Muscle layer of duodenum (tissue), 2 donors: ENCODE data around the gene MYCBP2.
"Not testable (repeated sequence)": the region's sequence is repeated elsewhere in the genome, so short reads cannot be mapped to it uniquely, and the experiment has no call there.

Source experiments
- H3K27ac ChIP-seq: one replicate; pipeline ENCODE4 v1.7.0; 2013; ENCODE audit warnings: mild to moderate bottlenecking, low read length
- H3K27me3 ChIP-seq: one replicate; pipeline ENCODE4 v1.7.0; 2013; ENCODE audit warnings: low read depth, mild to moderate bottlenecking, control low read depth, low read length
- H3K36me3 ChIP-seq, 2 donors: one replicate each; pipeline ENCODE4 v1.7.0; 2013; ENCODE audit warnings: low read length in 2 of 2, control low read depth in 1 of 2, mild to moderate bottlenecking in 1 of 2; ENCODE audit not compliant: insufficient read depth in 2 of 2, control insufficient read depth in 1 of 2
- H3K4me1 ChIP-seq, 2 donors: one replicate each; pipeline ENCODE4 v1.7.0; 2013; ENCODE audit warnings: low read length in 2 of 2, mild to moderate bottlenecking in 2 of 2, control low read depth in 1 of 2, moderate library complexity in 1 of 2; ENCODE audit not compliant: insufficient read depth in 2 of 2, control insufficient read depth in 1 of 2
- H3K4me3 ChIP-seq, 2 donors: one replicate each; pipeline ENCODE4 v1.7.0; 2013; ENCODE audit warnings: low read length in 2 of 2, low read depth in 1 of 2, mild to moderate bottlenecking in 1 of 2
- H3K9me3 ChIP-seq, 2 donors: one replicate each; pipeline ENCODE4 v1.7.0; 2013; ENCODE audit warnings: low read length in 2 of 2, control low read depth in 1 of 2, mild to moderate bottlenecking in 1 of 2; ENCODE audit not compliant: control insufficient read depth in 1 of 2
- donor health status: healthy.

MYCBP2 gene

GRCh38 chr13:77245224-77245623 is 81.7 kb downstream of the MYCBP2 start:
- not testable (repeated sequence) for H3K9me3 ChIP-seq, H3K4me3 ChIP-seq
- peaks cover 20% of the 10 kb centered on the region in 2 donors for H3K36me3 ChIP-seq

GRCh38 chr13:77239312-77239711 is 87.6 kb downstream of the MYCBP2 start:
- Histone ChIP-seq H3K27me3 (no peaks in the 10 kb centered on the region), H3K4me3 (no peak overlapping the region), H3K36me3 (peaks cover 15 to 16% of the 10 kb centered on the region in 2 donors), H3K9me3 (no peaks in the 10 kb centered on the region), H3K4me1 (no peaks in the 10 kb centered on the region), H3K27ac (no peak overlapping the region)

More at GRCh38 chr13:77245224-77245623, 81.7 kb downstream of the MYCBP2 start:
- not testable (repeated sequence) for H3K27me3 ChIP-seq, H3K4me1 ChIP-seq, H3K27ac ChIP-seq

- Histone ChIP-seq H3K4me3 (no peak overlapping the region), H3K9me3 (no peaks in the 10 kb centered on the region), H3K27me3 (no peaks in the 10 kb centered on the region), H3K36me3 (peaks cover under 1 to 6% of the 10 kb centered on the region in 2 donors), H3K27ac (no peak overlapping the region), H3K4me1 (no peaks in the 10 kb centered on the region)
Measured at GRCh38 chr13:77235456-77236022, 91.4 kb downstream of the MYCBP2 start.

- H3K27me3 ChIP-seq, result no peaks in the 10 kb centered on the region
- H3K27ac ChIP-seq, result no peak overlapping the region
- no peaks in the 10 kb centered on the region for H3K36me3 ChIP-seq
- H3K4me1 ChIP-seq, result no peaks in the 10 kb centered on the region
- H3K9me3 ChIP-seq, result no peaks in the 10 kb centered on the region
- H3K4me3 ChIP-seq, result no peak overlapping the region
Measured at GRCh38 chr13:77233159-77233558, 93.7 kb downstream of the MYCBP2 start.

- no peak overlapping the region for H3K4me3 ChIP-seq
- no peaks in the 10 kb centered on the region for H3K9me3 ChIP-seq
- H3K36me3 ChIP-seq, result peaks cover 0 to 4% of the 10 kb centered on the region in 2 donors
Measured at GRCh38 chr13:77230560-77230959, 96.3 kb downstream of the MYCBP2 start.

GRCh38 chr13:77225946-77226345 is 100.9 kb downstream of the MYCBP2 start:
- no peaks in the 10 kb centered on the region for H3K9me3 ChIP-seq
- H3K27me3 ChIP-seq, result no peaks in the 10 kb centered on the region
- H3K4me1 ChIP-seq, result no peaks in the 10 kb centered on the region
- H3K4me3 ChIP-seq, result no peak overlapping the region
- peaks cover 4 to 20% of the 10 kb centered on the region in 2 donors for H3K36me3 ChIP-seq
- H3K27ac ChIP-seq, result no peak overlapping the region

More at GRCh38 chr13:77230560-77230959, 96.3 kb downstream of the MYCBP2 start:
- H3K27me3 ChIP-seq, result no peaks in the 10 kb centered on the region
- H3K27ac ChIP-seq, result no peak overlapping the region
- no peaks in the 10 kb centered on the region for H3K4me1 ChIP-seq

- Histone ChIP-seq H3K27me3 (no peaks in the 10 kb centered on the region), H3K4me3 (no peak overlapping the region), H3K36me3 (peaks cover 4 to 30% of the 10 kb centered on the region in 2 donors), H3K9me3 (no peaks in the 10 kb centered on the region), H3K4me1 (no peaks in the 10 kb centered on the region), H3K27ac (no peak overlapping the region)
Measured at GRCh38 chr13:77222909-77223308, 104.0 kb downstream of the MYCBP2 start.

GRCh38 chr13:77222000-77222690 is 104.7 kb downstream of the MYCBP2 start:
- H3K4me1 ChIP-seq, result no peaks in the 10 kb centered on the region
- H3K4me3 ChIP-seq, result no peak overlapping the region
- H3K36me3 ChIP-seq, result peaks cover 4 to 34% of the 10 kb centered on the region in 2 donors
- no peak overlapping the region for H3K27ac ChIP-seq
- H3K27me3 ChIP-seq, result no peaks in the 10 kb centered on the region
- H3K9me3 ChIP-seq, result no peaks in the 10 kb centered on the region

GRCh38 chr13:77219401-77219800 is 107.5 kb downstream of the MYCBP2 start:
- no peaks in the 10 kb centered on the region for H3K4me1 ChIP-seq
- no peaks in the 10 kb centered on the region for H3K9me3 ChIP-seq
- no peak overlapping the region for H3K4me3 ChIP-seq
- H3K36me3 ChIP-seq, result peaks cover 16 to 46% of the 10 kb centered on the region in 2 donors
- H3K27me3 ChIP-seq, result no peaks in the 10 kb centered on the region
- H3K27ac ChIP-seq, result no peak overlapping the region

- H3K27ac ChIP-seq, result no peak overlapping the region
- H3K4me3 ChIP-seq, result no peak overlapping the region
- no peaks in the 10 kb centered on the region for H3K27me3 ChIP-seq
- H3K4me1 ChIP-seq, result no peaks in the 10 kb centered on the region
- H3K36me3 ChIP-seq, result peaks cover 27 to 49% of the 10 kb centered on the region in 2 donors
- H3K9me3 ChIP-seq, result no peaks in the 10 kb centered on the region
Measured at GRCh38 chr13:77218274-77218673, 108.6 kb downstream of the MYCBP2 start.

- H3K9me3 ChIP-seq, result no peaks in the 10 kb centered on the region
- no peaks in the 10 kb centered on the region for H3K27me3 ChIP-seq
- no peak overlapping the region for H3K4me3 ChIP-seq
- H3K4me1 ChIP-seq, result no peaks in the 10 kb centered on the region
- peaks cover 31 to 52% of the 10 kb centered on the region in 2 donors for H3K36me3 ChIP-seq
- H3K27ac ChIP-seq, result no peak overlapping the region
Measured at GRCh38 chr13:77215543-77215942, 111.4 kb downstream of the MYCBP2 start.
